GM18873 (cell line): ENCODE data around the gene NEB.
"Not testable (repeated sequence)": the region's sequence is repeated elsewhere in the genome, so short reads cannot be mapped to it uniquely, and the experiment has no call there.

Experiments
- ATAC-seq: cut with Tn5 transposase; IDR thresholded peaks from one replicate; pipeline ENCODE4 v1.9.1; 2021; ENCODE audit warnings: mild to moderate bottlenecking, moderate library complexity, moderate number of reproducible peaks; ENCODE audit not compliant: unreplicated experiment, low FRiP score

Gene NEB

GRCh38 chr2:151619337-151619989 lies 114.8 kb downstream of the NEB start:
- no peak for ATAC-seq

GRCh38 chr2:151616760-151617339 lies 117.4 kb downstream of the NEB start:
- ATAC-seq: no peak

- ATAC-seq: no peak
Measured at GRCh38 chr2:151614606-151615306, 119.5 kb downstream of the NEB start.

- no peak for ATAC-seq
Measured at GRCh38 chr2:151614159-151614558, 120.1 kb downstream of the NEB start.

GRCh38 chr2:151611351-151611750 lies 122.9 kb downstream of the NEB start:
- ATAC-seq: no peak

- ATAC-seq: no peak
Measured at GRCh38 chr2:151610310-151610709, 124.0 kb downstream of the NEB start.

GRCh38 chr2:151609705-151610104 lies 124.6 kb downstream of the NEB start:
- ATAC-seq: no peak

GRCh38 chr2:151607459-151608424 lies 126.5 kb downstream of the NEB start:
- not testable (repeated sequence) for ATAC-seq

- ATAC-seq: not testable (repeated sequence)
Measured at GRCh38 chr2:151603530-151603929, 130.7 kb downstream of the NEB start.

- not testable (repeated sequence) for ATAC-seq
Measured at GRCh38 chr2:151602402-151602801, 131.9 kb downstream of the NEB start.

- not testable (repeated sequence) for ATAC-seq
Measured at GRCh38 chr2:151601803-151602202, 132.5 kb downstream of the NEB start.

- not testable (repeated sequence) for ATAC-seq
Measured at GRCh38 chr2:151596903-151597608, 137.2 kb downstream of the NEB start.

- not testable (repeated sequence) for ATAC-seq
Measured at GRCh38 chr2:151591908-151592255, 142.4 kb downstream of the NEB start.

- ATAC-seq: not testable (repeated sequence)
Measured at GRCh38 chr2:151591250-151591907, 142.9 kb downstream of the NEB start.

- ATAC-seq: not testable (repeated sequence)
Measured at GRCh38 chr2:151581300-151581699, 153.0 kb downstream of the NEB start.

- not testable (repeated sequence) for ATAC-seq
Measured at GRCh38 chr2:151580697-151581096, 153.6 kb downstream of the NEB start.

GRCh38 chr2:151577116-151577515 lies 157.2 kb downstream of the NEB start:
- ATAC-seq: no peak

GRCh38 chr2:151576080-151576479 lies 158.2 kb downstream of the NEB start:
- no peak for ATAC-seq

- no peak for ATAC-seq
Measured at GRCh38 chr2:151575338-151575737, 158.9 kb downstream of the NEB start.
